Activated CD8-positive, alpha-beta memory T cell treated with anti-CD3 and anti-CD28 coated beads for 4 hours (primary cell): ENCODE measurements around the gene MAB21L1.

Source experiments
- DNase-seq, 2 donors: peaks; one replicate each; pipeline ENCODE4 v3.0.0-alpha.2; 2020; ENCODE audit warnings: low read depth in 2 of 2

MAB21L1 gene

DNA sequence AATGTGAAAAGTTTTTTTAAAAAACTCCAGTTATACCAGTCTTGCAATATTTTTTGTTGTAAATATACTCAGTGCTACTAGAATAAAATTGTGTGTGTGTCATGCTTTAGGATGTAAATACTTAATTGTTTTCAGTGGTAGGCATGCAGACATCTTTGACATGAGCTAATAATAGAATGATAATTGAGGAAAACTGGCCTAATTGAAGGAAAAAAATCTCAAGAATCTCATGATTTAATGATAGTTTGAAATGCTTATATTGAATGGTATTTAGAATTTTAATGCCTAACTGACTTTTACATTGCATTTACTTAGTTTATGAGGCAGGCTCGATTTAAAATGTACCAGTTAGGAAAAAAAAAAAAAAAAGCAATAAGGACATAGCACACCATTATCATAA lies 3.2 kb upstream of the MAB21L1 start:
- no peak for DNase-seq

DNA sequence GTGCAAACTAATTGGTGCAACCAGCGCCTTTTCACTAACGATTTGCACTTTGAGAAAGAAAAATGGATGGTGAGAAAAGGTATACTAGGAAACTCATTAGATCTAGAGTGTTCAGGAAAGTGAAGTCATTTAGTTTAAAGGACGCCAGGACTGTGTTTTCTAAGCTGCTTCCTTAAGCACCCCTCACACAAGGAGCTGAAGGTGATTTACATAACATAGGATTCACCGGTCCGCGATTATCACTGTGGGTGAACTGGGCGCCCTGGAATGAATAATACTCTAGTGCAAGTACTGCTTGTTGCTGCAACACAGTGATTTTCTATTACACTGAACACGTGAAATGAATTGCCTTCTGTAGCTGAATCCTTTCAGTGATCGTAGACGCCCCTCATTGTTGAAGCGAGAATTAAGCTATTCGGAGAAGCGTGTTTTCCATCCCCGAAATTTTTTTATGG lies 2.6 kb upstream of the MAB21L1 start:
- no peak for DNase-seq

DNA sequence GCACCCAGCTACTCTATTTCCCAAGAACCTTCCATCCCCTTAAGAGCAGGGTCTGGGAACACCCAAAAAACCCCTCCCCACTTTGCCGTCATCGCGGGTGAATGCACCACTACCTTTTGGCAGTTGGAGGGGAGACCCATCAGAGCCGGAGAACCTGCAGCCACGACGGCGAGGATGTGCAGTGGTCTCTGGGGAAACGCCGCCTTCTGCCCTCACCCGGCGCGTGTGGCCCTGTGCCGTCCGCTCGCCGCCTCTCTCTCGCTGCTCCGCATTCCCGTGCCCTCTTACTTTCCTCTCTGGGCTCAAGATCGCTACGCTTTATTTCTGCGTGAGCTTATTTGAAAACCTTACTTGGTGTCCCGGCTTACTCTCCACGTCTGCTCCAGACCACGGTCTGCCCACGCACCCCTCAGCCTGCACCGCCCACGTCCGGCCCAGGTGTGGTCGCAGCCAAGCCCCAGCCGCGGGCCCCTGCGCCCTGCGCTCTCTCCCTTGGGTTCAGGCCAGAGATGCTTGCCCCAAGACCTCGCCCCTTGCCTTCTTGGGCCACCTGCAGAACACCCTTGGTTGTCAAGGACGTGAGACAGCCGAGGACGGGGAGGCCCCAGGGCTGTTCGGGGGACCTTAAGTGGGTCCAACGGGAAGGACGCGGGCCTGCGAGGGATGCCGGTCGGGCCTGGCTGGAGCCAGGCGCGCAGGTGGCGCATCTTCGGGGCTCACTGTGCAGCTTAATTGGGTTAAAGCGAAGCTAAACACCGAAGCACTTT lies 2.0 kb upstream of the MAB21L1 start:
- DNase-seq = no peak

DNA sequence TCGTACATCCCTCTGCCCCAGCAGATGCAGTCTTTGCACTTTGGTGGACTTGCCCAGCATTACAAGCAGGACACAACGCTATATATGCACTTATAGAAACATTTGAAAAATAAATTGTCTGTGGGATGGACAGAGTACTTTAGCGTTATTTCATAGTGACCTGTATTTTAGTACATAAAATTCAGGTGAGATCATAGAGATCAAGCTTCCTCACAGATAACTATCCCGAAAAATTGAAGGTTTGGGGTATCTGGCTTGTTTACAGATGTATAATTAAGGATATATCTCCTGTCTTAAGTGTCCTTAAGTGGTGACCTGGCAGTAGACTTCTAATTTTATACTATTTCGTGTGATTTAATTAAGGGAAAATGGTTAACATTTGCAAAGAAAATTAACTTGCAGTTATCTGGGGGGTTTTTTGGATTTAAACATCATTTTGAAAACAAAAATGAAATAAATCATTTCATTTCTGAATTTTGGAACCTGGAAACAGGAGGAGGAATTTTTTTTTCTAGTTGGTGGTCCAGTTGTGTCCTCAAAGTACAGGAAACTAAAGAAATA lies 977 bp upstream of the MAB21L1 start:
- no peak for DNase-seq

DNA sequence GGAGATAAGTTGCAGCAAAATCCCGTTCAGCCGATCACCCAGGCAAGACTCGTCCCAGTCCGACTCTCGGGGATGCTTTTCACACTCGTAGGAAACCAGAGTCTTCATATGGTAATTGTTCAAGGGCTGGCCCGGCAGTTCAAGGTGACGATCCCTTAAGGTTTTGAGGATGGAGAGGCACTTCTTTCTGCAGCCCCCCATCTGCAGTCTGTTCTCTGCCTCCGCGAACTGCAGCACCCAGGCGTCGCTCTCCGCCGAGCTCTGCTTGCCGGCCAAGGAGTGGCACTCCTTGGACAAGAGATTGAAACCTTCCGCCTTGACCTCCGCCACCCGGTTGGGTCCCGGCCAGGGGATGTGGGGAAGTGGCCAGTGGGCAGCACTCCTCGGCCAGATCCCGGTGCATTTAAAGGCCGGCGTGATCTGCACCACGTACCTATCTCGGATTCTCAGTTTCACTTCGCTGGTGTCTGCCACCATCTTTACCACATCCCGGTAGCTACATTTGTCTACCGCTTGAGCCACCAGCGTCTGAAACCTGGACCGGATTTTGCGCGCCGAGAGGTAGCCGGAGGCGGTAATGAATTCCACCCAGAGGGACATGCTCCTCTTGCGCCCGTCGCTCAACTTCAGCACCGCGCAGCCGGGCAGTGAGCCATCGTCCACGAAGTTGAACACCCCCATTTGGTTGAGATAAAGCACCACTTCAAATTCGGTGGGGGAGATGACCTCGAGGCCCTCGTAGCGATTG lies 1.1 kb downstream of the MAB21L1 start:
- DNase-seq = no peak

DNA sequence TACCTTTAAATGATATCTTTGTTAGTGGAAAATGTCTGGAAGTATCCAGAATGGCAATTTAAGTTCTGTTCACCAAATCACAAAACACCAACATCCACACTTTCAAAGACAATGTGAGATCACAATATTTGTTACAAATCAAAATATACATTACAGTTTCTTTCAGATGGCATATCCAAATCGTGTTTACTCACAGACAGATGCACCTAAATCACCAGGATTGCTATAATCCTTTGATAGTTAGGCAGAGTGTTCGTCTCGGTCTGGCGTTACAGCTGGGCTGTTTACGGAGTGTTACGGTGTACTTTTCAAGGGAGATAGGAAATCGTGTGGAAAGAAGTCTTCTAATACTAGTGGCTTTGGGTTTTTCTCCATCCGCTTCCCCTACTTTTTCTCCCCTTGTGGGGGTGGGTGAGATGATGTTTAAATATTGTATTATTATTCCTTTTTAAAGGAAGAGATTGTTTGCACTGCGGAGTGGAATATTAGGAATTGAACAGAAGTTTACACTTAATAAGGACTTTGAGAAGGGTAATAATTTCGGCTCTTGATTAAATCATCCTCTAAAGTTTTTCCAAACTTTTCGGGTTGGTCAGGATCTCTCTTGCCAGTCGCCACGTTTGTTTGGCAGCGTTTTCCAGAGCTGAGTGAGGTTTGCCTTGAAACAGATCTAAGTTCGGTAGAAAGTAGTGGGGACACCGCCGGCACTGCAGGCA lies 1.8 kb downstream of the MAB21L1 start:
- no peak for DNase-seq

DNA sequence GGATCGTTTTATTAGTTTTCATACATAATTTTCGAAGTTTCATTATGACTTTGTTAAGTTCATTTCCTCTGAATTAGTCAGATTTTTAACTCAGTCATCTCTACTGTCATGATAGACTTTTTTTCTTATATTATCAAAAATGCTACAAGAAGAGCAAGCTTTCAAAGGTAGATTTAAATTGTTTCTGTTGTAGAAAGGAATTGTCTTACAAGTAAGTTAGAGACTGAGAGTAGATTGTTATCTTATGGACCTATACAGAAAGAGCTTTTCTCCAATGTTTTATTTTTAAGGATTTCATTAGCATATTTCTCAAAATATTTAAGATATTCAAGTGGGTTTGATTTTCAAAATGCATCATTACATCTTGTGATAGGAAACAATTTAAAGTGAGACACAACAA lies 2.7 kb downstream of the MAB21L1 start:
- no peak for DNase-seq

DNA sequence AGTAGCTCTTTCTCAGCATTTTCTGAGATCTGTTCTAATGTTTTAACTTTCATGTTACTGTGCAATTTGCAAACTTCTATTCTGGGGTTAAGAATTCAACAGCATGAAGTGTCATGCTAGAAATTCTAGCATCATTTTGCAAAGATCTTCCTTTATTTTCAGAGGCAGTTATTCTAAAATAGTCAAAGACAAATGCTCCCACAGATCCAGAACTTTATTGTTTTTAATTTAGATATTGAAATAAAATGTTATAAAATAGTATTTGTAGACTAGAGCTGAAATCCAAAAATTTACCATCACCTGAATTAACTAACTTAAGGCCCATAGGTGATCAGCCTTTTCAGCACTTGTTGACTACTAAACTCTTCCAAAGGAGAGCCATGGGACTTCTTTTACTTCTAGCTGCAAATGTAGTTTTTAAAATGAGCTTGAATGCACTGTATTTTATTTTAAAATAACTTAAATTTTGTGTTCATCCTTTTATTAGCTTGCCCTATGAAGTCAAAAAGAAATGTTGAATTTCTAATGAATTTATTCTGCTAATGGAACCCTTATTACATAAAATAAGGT lies 3.2 kb downstream of the MAB21L1 start:
- no peak for DNase-seq

DNA sequence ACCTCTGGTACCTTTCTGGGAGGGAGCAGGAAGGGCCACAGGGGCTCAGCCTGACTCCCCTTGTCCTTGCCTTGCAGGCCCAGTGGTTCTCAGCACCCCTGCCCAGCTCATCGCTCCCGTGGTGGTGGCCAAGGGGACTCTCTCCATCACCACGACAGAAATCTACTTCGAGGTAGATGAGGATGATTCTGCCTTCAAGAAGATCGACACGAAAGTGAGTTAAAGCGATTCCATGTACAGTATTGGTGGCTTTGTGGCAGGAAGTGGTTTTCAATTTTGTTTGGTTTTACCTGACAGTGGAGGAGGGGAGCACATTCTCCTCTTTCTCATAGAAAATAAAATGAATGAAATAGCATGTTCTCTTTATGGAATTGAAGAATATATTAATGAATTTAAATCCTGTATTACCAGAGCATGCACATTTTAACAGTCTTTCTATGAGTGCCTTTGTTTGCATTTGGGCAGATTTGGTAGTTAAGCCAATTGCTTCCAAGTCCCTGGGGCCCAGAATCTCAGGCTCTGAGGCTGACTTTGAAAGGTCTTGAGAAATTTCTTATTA lies 4.1 kb downstream of the MAB21L1 start:
- no peak for DNase-seq

DNA sequence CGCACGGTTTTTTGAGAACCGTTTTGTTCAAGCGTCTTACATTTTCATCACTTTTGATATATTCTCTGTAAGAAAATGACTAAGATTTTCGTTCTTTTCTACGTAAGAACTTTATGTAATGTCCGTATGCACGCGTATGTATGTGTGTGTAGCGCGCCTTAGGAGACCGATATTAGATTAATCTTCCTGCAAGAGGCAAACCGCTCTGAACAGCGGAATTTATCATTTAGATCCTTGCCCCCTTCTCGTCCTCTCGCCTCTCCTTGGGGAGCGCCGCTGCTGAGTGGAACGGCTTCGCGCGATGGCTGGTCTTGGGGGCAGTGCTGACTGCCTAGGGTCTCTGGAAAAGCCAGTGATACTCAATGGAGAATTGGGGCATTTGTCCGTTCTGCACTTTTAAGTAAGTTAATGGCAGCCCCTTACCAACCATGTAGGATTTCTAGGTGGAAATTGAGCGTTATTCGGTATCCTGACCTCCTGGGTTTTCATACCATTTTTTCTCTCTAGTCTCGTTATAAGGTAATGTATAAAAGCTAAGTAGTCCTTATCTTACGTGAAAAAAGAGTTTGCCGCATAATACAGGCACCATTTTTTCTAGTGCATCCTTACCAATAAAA lies 4.7 kb downstream of the MAB21L1 start:
- no peak for DNase-seq

DNA sequence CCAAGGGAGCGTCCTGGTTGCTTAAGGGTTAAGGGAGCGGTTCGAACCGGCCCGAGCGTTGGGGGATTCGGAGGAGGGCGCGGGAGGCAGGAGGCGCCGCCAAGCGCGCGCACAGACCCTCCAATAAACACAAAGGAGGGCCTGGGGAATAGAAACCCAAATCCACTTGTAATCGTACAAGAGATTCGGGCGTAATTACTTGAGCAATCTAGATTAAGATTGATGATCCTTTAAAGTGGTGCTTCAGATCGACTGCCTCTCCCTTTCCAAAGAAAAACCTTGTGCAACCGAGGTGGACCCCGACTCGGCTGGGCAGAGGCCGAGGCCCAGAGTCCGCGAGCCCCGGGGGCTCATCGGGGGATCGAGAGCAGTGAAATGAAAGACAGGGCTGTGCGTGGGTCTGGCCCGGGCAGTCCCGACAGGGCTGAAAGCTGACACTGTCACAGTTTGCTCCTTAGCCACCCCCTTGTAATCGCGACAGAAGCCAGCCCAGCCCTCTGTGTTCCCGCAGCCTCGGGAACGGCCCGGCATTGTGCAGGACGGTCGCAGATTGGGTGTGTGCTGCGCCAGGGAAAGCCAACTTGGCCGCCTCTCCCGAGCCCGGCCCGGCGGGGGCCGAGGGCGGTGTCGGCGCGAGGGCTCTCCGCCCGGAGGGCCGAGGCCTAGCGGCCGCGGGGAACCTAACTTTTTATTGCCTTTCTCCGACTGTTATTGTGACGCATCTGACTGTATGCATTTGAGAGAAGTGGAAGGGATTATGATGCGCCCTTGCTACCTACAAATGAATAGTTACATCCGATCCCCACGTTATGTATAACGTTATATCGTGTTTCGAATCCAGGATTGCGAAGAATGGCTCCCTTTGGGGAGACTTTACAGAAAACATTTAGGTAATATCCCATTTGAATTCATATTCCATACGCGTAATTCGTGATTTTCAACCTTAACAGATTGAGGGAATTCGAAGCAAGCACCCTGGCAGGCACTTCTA lies 5.5 kb downstream of the MAB21L1 start:
- no peak for DNase-seq

DNA sequence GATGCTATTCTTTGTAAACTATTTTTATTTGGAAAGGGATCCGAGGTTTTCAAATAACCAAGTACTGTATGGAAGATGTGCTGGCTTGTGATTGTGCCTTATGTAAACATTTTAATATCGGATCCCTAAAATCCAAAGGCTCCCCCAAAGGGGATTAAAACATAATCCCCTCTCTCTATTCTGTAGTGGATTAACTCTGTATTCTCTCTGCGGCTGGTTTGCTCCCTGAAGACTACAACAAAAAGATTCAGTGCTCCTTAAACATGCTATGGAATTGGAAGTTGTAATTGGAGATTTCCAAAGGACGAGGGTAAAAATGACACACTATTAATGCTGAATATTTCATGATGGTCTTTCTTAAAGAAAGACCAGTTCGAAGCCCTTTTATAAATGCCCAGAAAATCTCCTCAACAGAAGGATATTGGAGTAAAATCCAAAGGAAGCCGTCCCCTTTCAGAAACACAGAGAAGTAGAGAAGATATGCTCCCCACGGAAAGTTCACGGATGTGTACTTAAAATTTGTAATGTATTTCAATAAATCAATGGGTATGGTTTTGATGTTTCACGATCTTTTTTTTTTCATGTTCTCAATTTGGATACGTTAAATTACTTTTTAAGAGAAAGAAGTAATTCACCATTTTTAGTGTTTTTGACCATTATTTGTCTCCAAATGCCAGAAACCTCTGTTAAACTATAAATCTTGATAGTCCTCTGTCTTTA lies 6.5 kb downstream of the MAB21L1 start:
- DNase-seq = no peak

DNA sequence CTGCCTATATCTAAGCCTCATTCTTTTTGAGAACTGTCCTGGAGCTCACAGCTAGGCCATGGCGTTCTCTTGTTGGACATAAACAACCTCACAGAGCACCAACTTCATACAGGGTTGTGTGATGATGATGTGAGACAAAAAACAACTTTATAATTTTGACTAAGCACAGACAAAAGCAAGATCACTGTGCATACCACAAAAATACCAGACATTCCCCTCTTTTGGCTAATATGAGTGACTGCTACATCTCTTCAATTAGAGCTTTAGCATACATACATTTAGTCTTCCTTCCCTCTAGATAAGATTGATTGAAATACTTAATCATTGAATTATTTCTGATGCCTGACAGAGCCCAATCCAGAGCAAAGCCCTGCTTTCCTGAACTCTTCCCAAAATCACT lies 8.3 kb downstream of the MAB21L1 start:
- no peak for DNase-seq

DNA sequence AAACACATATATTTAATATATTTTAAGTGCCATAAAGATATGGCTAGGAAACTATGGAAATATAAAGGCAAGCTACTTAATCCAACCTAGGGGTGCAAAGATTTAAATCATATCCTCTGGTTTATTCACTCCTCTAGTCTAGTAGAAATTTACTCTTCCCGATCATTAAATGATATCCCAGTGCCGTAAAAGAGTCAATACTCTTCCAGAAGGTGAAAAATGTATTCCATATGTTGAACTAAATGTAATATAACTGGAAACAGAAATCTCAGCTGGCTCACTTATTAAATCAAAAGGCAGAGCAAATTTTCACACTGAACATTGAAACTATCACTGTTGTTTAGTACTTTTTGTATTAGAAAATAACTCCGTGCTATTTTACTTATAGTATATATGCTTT lies 11.1 kb downstream of the MAB21L1 start:
- no peak for DNase-seq

DNA sequence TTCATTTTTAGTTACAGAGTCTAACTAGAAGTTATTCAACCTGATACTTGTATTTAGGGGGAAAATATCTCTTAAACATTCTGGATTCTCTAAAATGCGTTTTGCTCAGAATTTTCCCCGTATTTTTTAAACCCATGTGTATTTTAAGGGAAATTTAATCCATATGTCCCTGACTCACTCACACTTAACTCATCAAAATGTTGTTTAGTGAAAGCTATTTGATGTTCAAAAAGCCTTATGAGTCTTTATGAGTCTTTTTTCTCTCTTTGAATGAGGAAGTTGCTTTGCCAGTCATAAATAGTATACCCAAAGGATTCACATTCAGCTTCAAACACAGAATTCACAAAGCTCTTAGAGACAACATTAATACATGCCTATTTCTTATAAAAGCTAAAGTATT lies 16.4 kb downstream of the MAB21L1 start:
- no peak for DNase-seq

DNA sequence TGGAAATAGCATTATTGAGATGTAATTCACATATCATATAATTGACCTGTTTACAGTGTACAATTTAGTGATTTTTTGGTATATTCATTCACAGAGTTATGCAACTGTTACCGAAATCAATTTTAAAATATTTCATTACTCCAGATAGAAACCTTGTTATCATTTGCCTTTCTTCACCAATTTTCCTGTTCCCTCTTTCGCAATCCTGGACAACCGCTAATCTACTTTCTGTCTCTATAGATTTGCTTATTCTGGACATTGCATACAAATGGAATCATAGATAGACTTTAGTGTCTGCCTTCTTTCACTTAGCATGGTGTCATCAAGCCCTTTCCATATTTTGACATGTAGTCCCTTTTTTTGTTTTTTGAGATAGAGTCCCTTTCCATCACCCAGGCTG lies 19.2 kb downstream of the MAB21L1 start:
- no peak for DNase-seq

DNA sequence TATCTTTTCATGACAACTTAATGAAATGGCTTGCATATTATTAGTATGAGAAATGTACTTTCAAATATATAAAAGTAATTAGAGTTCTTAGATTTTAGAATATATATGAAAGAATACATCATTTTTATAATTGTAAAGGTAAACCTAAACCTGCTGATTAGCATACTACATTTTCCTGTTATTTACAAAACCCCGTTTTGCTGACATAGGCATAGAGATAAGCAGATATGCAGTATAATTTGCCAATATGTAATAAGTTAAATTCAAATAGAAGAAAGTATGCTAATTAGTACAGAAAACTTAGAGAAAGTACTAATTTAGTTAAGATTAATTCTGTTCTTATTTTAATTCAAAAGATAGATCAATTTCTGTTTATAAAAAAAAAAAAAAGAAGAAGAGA lies 21.5 kb downstream of the MAB21L1 start:
- DNase-seq = no peak

DNA sequence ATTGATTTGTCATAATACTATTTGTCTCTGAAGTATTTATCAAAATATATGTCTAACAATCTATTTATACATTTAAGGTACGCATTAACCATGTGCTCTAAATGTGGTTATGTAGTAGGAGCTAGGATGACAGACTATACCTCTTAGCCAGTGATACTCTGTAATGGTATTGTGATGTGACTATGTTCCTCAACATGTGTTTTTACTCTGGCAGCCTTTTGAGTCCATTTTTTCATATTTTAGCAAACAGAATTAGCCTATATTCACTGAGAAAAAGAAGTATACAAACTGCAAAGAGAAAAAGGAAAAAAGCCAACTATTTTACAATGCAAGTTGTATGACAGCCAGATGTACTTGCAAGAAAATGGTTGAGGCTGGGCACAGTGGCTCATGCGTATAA lies 26.7 kb downstream of the MAB21L1 start:
- no peak for DNase-seq

DNA sequence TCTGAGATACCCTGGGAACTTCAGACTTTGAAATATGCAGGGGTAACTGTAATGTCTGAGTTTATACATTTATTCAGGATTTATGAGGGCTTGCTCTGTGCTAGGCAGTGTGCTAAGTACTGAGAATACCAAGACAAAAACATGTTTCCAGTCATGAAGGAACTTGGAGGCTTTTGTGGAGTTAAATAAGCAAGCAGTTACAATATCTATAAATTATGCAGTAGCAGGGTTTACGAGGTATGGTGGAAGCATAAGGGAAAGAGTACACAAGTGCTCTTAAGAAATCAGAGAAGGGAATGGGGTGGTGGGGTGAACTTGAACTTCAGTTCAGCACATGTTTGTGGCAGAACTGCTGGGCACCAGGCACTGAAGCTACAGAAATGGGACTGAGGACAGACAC lies 28.0 kb downstream of the MAB21L1 start:
- DNase-seq = no peak
